HS-5 (cell line): ENCODE results near the gene ARHGEF4.
"Not testable (repeated sequence)": the region's sequence is repeated elsewhere in the genome, so short reads cannot be mapped to it uniquely, and the experiment has no call there.

Experiments
- DNase-seq: peaks from one replicate; pipeline ENCODE4 v3.0.0-alpha.2; 2012; ENCODE audit warnings: low read depth

The ARHGEF4 gene

GRCh38 chr2:131049150-131049718 lies 212.5 kb downstream of the ARHGEF4 start:
- DNase-seq = no peak

- DNase-seq = no peak
These were observed 214.2 kb downstream of the ARHGEF4 start for GRCh38 chr2:131050896-131051295.

GRCh38 chr2:131052741-131053263 lies 216.1 kb downstream of the ARHGEF4 start:
- DNase-seq = no peak

GRCh38 chr2:131054488-131054887 lies 217.8 kb downstream of the ARHGEF4 start:
- no peak for DNase-seq

GRCh38 chr2:131055169-131056065 lies 218.7 kb downstream of the ARHGEF4 start:
- no peak for DNase-seq

GRCh38 chr2:131056204-131056931 lies 219.7 kb downstream of the ARHGEF4 start:
- DNase-seq = no peak

GRCh38 chr2:131056932-131057287 lies 220.2 kb downstream of the ARHGEF4 start:
- no peak for DNase-seq

- DNase-seq = no peak
These were observed 221.6 kb downstream of the ARHGEF4 start for GRCh38 chr2:131058214-131058843.

GRCh38 chr2:131058920-131059319 lies 222.2 kb downstream of the ARHGEF4 start:
- no peak for DNase-seq

- no peak for DNase-seq
These were observed 227.0 kb downstream of the ARHGEF4 start for GRCh38 chr2:131063501-131064283.

- DNase-seq = no peak
These were observed 228.1 kb downstream of the ARHGEF4 start for GRCh38 chr2:131064589-131065512.

GRCh38 chr2:131067465-131068125 lies 230.9 kb downstream of the ARHGEF4 start:
- DNase-seq = no peak

GRCh38 chr2:131068172-131068571 lies 231.5 kb downstream of the ARHGEF4 start:
- DNase-seq = not testable (repeated sequence)

GRCh38 chr2:131075578-131075977 lies 238.9 kb downstream of the ARHGEF4 start:
- not testable (repeated sequence) for DNase-seq

- no peak for DNase-seq
These were observed 240.0 kb downstream of the ARHGEF4 start for GRCh38 chr2:131076707-131077106.

GRCh38 chr2:131077182-131077846 lies 240.6 kb downstream of the ARHGEF4 start:
- DNase-seq = no peak

- DNase-seq = no peak
These were observed 241.3 kb downstream of the ARHGEF4 start for GRCh38 chr2:131077966-131078365.

- not testable (repeated sequence) for DNase-seq
These were observed 243.2 kb downstream of the ARHGEF4 start for GRCh38 chr2:131079931-131080330.

- DNase-seq = no peak
These were observed 244.5 kb downstream of the ARHGEF4 start for GRCh38 chr2:131081190-131081589.
